HG02759 (cell line): ENCODE measurements around the gene SIRT6.
"Not testable (repeated sequence)": the region's sequence is repeated elsewhere in the genome, so short reads cannot be mapped to it uniquely, and the experiment has no call there.

Source experiments
- ATAC-seq: cut with Tn5 transposase; IDR thresholded peaks from one replicate; pipeline ENCODE4 v1.9.1; 2021; ENCODE audit warnings: mild to moderate bottlenecking, moderate library complexity; ENCODE audit not compliant: unreplicated experiment

The SIRT6 gene

DNA sequence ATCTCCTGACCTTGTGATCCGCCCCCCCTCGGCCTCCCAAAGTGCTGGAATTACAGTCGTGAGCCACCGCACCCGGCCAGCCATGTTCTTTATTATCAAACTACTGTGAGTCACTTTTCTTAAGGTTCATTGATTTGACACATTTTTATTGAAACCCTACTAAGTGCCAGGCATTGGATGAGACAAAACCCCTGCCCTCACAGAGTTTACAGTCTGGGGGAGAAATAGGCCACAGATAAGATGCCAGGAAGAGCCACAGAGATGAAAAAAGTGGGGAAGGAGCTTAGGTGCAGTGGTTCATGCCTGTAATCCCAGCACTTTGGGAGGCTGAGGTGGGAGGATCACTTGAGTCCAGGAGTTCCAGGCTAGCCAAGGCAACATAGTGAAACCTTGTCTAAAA, 43.9 kb downstream of the SIRT6 start:
- no peak for ATAC-seq

- ATAC-seq = no peak
Measured at GRCh38 chr19:4136680-4137088, 45.7 kb downstream of the SIRT6 start.

- ATAC-seq = not testable (repeated sequence)
Measured at GRCh38 chr19:4135386-4135785, 47.0 kb downstream of the SIRT6 start.

DNA sequence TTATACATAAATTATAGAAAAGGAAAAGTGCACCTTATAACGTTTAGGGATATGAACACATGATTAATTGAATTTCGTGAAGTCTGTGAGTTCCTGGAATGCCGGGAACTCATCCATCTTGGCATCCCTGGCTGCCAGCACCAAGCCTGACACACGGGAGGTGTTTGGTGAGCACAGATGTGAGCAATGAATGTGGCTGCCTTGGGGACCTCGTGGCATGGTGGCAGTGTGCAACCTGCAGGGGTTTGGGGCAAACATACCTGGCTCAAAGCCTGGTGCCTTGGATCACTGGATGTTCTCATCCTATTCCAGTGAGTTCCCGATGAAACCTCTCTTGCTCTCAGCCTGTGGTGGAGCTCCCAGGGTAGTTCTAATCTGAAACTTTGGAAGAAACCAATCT, 48.0 kb downstream of the SIRT6 start:
- ATAC-seq = no peak

- ATAC-seq = no peak
Measured at GRCh38 chr19:4130744-4131438, 51.5 kb downstream of the SIRT6 start.

DNA sequence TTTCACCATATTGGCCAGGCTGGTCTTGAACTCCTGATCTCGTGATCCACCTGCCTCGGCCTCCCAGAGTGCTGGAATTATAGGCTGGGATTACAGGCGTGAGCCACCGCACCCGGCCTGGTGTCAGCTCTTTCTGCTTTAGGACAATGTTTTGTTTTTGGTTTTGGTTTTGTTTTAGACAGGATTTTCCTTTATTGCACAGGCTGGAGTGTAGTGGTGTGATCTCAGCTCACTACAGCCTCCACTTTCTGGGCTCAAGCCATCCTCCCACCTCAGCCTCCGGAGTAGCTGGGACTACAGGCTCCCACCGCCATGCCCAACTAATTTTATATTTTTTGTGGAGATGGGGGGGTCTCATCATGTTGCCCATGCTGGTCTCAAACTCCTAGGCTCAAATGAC, 53.3 kb downstream of the SIRT6 start:
- not testable (repeated sequence) for ATAC-seq

DNA sequence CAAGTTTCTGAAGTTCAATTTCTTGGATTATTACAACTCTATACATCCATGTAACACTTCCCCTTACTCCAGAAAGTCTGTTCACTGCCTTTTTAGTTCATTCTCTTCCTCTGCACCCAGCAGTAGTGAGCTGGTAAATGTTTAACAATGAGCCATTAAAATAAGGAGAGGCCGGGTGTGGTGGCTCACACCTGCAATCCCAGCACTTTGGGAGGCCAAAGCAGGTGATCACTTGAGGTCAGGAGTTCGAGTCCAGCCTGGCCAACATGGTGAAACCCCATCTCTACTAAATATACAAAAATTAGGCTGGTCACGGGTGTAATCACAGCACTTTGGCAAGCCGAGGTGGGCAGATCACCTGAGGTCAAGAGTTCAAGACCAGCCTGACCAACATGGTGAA, 55.0 kb downstream of the SIRT6 start:
- not testable (repeated sequence) for ATAC-seq

GRCh38 chr19:4124638-4125037, 57.7 kb downstream of the SIRT6 start:
- ATAC-seq = no peak
